GM12878 (cell line): Measurements from ENCODE around the gene THBS1. TPM values are rescaled to one million over a fixed set of nuclear protein-coding genes. Genes with fewer than 3 reads are reported as not detected.

Source experiments
- ATAC-seq: fragments of 200-7000 bp; cut with Tn5 transposase; 3 replicates; pipeline ENCODE4 v1.9.1; 2020; ENCODE audit warnings: mild to moderate bottlenecking, moderate library complexity
- BruUV-seq: library from RNA; stranded (reverse); fragments of 400-500 nt; replicated peaks from 2 replicates; lab custom pipeline; 2021; lab: Mats Ljungman, UMichigan
- CTCF ChIA-PET: fragments of 300-600 bp; sonication (Branson Sonifier 250); formaldehyde crosslinking; extraction: SDS; loops from one replicate; lab custom pipeline; 2021; ENCODE audit warnings: inconsistent platforms; lab: Yijun Ruan, JAX
- POLR2A ChIA-PET: fragments of 350-600 bp; formaldehyde crosslinking; extraction: SDS; loops from one replicate; lab custom pipeline; 2021; ENCODE audit warnings: inconsistent platforms; lab: Charles Lee
- RAD21 ChIA-PET: fragments of 300-600 bp; sonication (Branson Sonifier 250); formaldehyde crosslinking; loops from one replicate; lab custom pipeline; 2023; ENCODE audit warnings: antibody characterized with exemption; ENCODE audit not compliant: unreplicated experiment; lab: Charles Lee
- SMC1A ChIA-PET: fragments of 300-600 bp; sonication (Branson Sonifier 250); formaldehyde crosslinking; loops from one replicate; lab custom pipeline; 2023; ENCODE audit not compliant: unreplicated experiment, uncharacterized antibody; lab: Charles Lee
- DNase-seq: peaks from one replicate; pipeline ENCODE4 v3.0.0-alpha.2; 2011; ENCODE audit warnings: low read depth, low spot score
- FAIRE-seq: peaks from 3 replicates; lab custom pipeline; 2011; peaks lifted over from hg19 to GRCh38; lab: Jason Lieb, UNC
- H2AFZ ChIP-seq: 2 replicates; pipeline ENCODE4 v1.6.0; 2011; ENCODE audit warnings: low read depth, low read length, control low read depth; ENCODE audit not compliant: control insufficient read depth
- H3K27ac ChIP-seq: 2 replicates; pipeline ENCODE4 v1.5.1; 2011; ENCODE audit warnings: control low read depth; ENCODE audit not compliant: control insufficient read depth, insufficient read depth
- H3K27me3 ChIP-seq, 2 experiments: replicated peaks in 1 of 2; 2 replicates each; pipeline versions ENCODE4 v1.6.0 to v1.6.1; 2011; ENCODE audit warnings: low read length in 1 of 2; ENCODE audit not compliant: control insufficient read depth in 2 of 2, insufficient read depth in 2 of 2
- H3K36me3 ChIP-seq, 2 experiments: 2 replicates each; pipeline ENCODE4 v1.5.1; 2011; ENCODE audit warnings: low read length in 1 of 2; ENCODE audit not compliant: control insufficient read depth in 2 of 2, insufficient read depth in 2 of 2
- H3K4me1 ChIP-seq: 2 replicates; pipeline ENCODE4 v1.6.1; 2011; ENCODE audit warnings: mild to moderate bottlenecking, low read length, moderate library complexity, mixed read lengths; ENCODE audit not compliant: control insufficient read depth, insufficient read depth
- H3K4me2 ChIP-seq: 2 replicates; pipeline ENCODE4 v1.6.0; 2011; ENCODE audit warnings: control low read depth; ENCODE audit not compliant: control insufficient read depth, insufficient read depth
- H3K4me3 ChIP-seq: fragments of 200-600 bp; sonication (generic); 2 replicates; pipeline ENCODE4 v1.5.1; 2016
- H3K79me2 ChIP-seq: 2 replicates; pipeline ENCODE4 v1.6.0; 2011; ENCODE audit warnings: low read length; ENCODE audit not compliant: control insufficient read depth, insufficient read depth
- H3K9ac ChIP-seq: 2 replicates; pipeline ENCODE4 v1.8.0; 2011; ENCODE audit warnings: low read length, control low read depth, mixed read lengths; ENCODE audit not compliant: control insufficient read depth, insufficient read depth
- H3K9me3 ChIP-seq: replicated peaks from 3 replicates; pipeline ENCODE4 v1.5.1; 2011; ENCODE audit warnings: mild to moderate bottlenecking, low read length; ENCODE audit not compliant: control insufficient read depth, insufficient read depth
- H4K20me1 ChIP-seq: 2 replicates; pipeline ENCODE4 v1.6.0; 2011; ENCODE audit not compliant: control insufficient read depth, insufficient read depth
- E2F8 ChIP-seq: fragments of 450-650 bp; IDR thresholded peaks from 2 replicates; pipeline ENCODE4 v1.6.1; 2018; ENCODE audit warnings: mild to moderate bottlenecking, low read depth, moderate library complexity; ENCODE audit not compliant: partially characterized antibody
- ELK1 ChIP-seq: IDR thresholded peaks from 2 replicates; pipeline ENCODE4 v1.6.1; 2012; ENCODE audit warnings: low read depth, low read length, improper control_type of control experiment
- ESRRA ChIP-seq: IDR thresholded peaks from 2 replicates; pipeline ENCODE4 v1.6.1; 2012; ENCODE audit warnings: mild to moderate bottlenecking, low read length, improper control_type of control experiment
- GATAD2B ChIP-seq: fragments of 450-650 bp; conservative IDR thresholded peaks from 2 replicates; pipeline ENCODE4 v1.6.1; 2017; ENCODE audit warnings: low read depth, mild to moderate bottlenecking, moderate library complexity
- HDAC6 ChIP-seq: fragments of 200-600 bp; sonication (generic); IDR thresholded peaks from one replicate; pipeline ENCODE4 v1.8.0; 2017; ENCODE audit warnings: antibody characterized with exemption; ENCODE audit not compliant: unreplicated experiment
- HDGF ChIP-seq: fragments of 450-650 bp; IDR thresholded peaks from 2 replicates; pipeline ENCODE4 v1.6.1; 2016; ENCODE audit warnings: antibody characterized with exemption
- NKRF ChIP-seq: fragments of 450-650 bp; conservative IDR thresholded peaks from 2 replicates; pipeline ENCODE4 v1.6.1; 2017; ENCODE audit warnings: mild to moderate bottlenecking, moderate library complexity
- SMAD1 ChIP-seq: fragments of 450-650 bp; IDR thresholded peaks from 2 replicates; pipeline ENCODE4 v1.6.1; 2018; ENCODE audit warnings: mild to moderate bottlenecking, low read depth; ENCODE audit not compliant: partially characterized antibody
- STAT3 ChIP-seq: IDR thresholded peaks from 2 replicates; pipeline ENCODE4 v1.6.1; 2011; ENCODE audit warnings: low read depth, low read length, improper control_type of control experiment
- TAF1 ChIP-seq: IDR thresholded peaks from 2 replicates; pipeline ENCODE4 v1.6.1; 2011; ENCODE audit warnings: mild to moderate bottlenecking, low read depth, low read length, borderline replicate concordance
- TBL1XR1 ChIP-seq: IDR thresholded peaks from 2 replicates; pipeline ENCODE4 v1.6.1; 2012; ENCODE audit warnings: low read depth, low read length, improper control_type of control experiment
- WRNIP1 ChIP-seq: IDR thresholded peaks from 2 replicates; pipeline ENCODE4 v1.6.1; 2011; ENCODE audit warnings: low read depth, low read length, improper control_type of control experiment, borderline replicate concordance
- ZNF217 ChIP-seq: fragments of 450-650 bp; IDR thresholded peaks from 2 replicates; pipeline ENCODE4 v1.6.1; 2017; ENCODE audit warnings: antibody characterized with exemption, mild to moderate bottlenecking
- ZNF592 ChIP-seq: fragments of 450-650 bp; IDR thresholded peaks from 2 replicates; pipeline ENCODE4 v1.6.1; 2017; ENCODE audit warnings: mild to moderate bottlenecking, moderate library complexity
- WGBS: methylation state at CpG from one replicate; pipeline ENCODE4 v1.1.6; 2016; ENCODE audit warnings: low lambda C conversion rate; ENCODE audit not compliant: insufficient replicate concordance, insufficient coverage; ENCODE audit errors: missing lambda C conversion rate; 5-methylcytosine and 5-hydroxymethylcytosine counted together
- in situ Hi-C: fragments of 300-500 bp; cut with MboI; formaldehyde crosslinking; loops from 9 replicates; pipeline ENCODE4 v1.14.3; 2018; ENCODE audit warnings: mixed read lengths
- intact Hi-C: fragments of 100-400 bp; cut with micrococcal nuclease; formaldehyde crosslinking; loops from one replicate; pipeline ENCODE4 v1.14.2; 2022; ENCODE audit not compliant: unreplicated experiment
- polyA plus RNA-seq, 11 experiments: library from polyadenylated mRNA; depleted of rRNA in 4 of 11; unstranded in 6 of 11; stranded (reverse) in 5 of 11; fragments of >200 nt; fragmentation: Nextera tagmentation in 4 of 11; fragmentation: Illumina TruSeq in 1 of 11; extraction: Ambion mirVana in 4 of 11; extraction: Trizol in 1 of 11; gene quantifications; 1 replicate in 1 of 11; 2 replicates in 10 of 11; pipeline versions ENCODE4 v1.2.1 to v1.2.3, GENCODE V29; 2011 to 2016; ENCODE audit warnings: inconsistent platforms in 2 of 11, missing spikeins in 2 of 11, low read depth in 1 of 11
- total RNA-seq, 4 experiments: library from RNA; depleted of rRNA in 3 of 4; stranded (reverse); fragments of >200 nt in 3 of 4; fragmentation: Illumina TruSeq in 1 of 4; extraction: Trizol in 1 of 4; gene quantifications; 2 replicates each; pipeline versions ENCODE4 v1.2.1 to v1.2.3, GENCODE V29; 2013 to 2021

The THBS1 gene
- total and polyA plus RNA-seq, 10 of the 15 experiments (the other 5 are each of a cell fraction or from before 2014, with no cell fraction given) = under 0.01 to 1.5 (median 0.23) TPM; not detected in 3

GRCh38 chr15:39593071-39593655, 12.3 kb downstream of the THBS1 start:
- in situ Hi-C loops = loop anchor here (25.0 kb wide), 1 partner anchor 781 kb away; no protein-coding TSS in a partner anchor
- 73% methylated on average over 15 of the region's 15 CpGs for WGBS
- TF ChIP-seq ZNF217 = no peak
- no peak for TF ChIP-seq ESRRA
- TF ChIP-seq E2F8 = no peak
- TF ChIP-seq HDAC6 = no peak
- TF ChIP-seq STAT3 = no peak
- no peak for TF ChIP-seq HDGF
- TF ChIP-seq ZNF592 = no peak
- no peak for TF ChIP-seq TAF1
- TF ChIP-seq ELK1 = no peak
- no peak for TF ChIP-seq NKRF
- no peak for TF ChIP-seq TBL1XR1
- no peak for TF ChIP-seq SMAD1
- TF ChIP-seq GATAD2B = no peak
- no peak for TF ChIP-seq WRNIP1

More at GRCh38 chr15:39593071-39593655, 12.3 kb downstream of the THBS1 start:
- ATAC-seq (no peak), FAIRE-seq (no peak), DNase-seq (no peak)
- no peaks in the 10 kb centered on the region for H3K27me3 ChIP-seq
- POLR2A ChIA-PET = no interaction called here
- no peak overlapping the region for H3K27ac ChIP-seq
- BruUV-seq = no TSS peak
- H4K20me1 ChIP-seq = no peaks in the 10 kb centered on the region
- no peaks in the 10 kb centered on the region for H3K36me3 ChIP-seq
- intact Hi-C loops = no loop called here
- H3K4me1 ChIP-seq = no peaks in the 10 kb centered on the region
- no peak overlapping the region for H3K4me3 ChIP-seq
- H3K4me2 ChIP-seq = no peak overlapping the region
- SMC1A ChIA-PET = interaction anchor here (0.7 to 2.8 kb wide), 3 partner anchors 13 to 166 kb away, joined by 3 to 26 read pairs (median 4); no protein-coding TSS in a partner anchor
- CTCF ChIA-PET = interaction anchor here (0.8 to 4.3 kb wide), 5 partner anchors 19 to 236 kb away, joined by 3 to 31 read pairs (median 3); no protein-coding TSS in a partner anchor
- RAD21 ChIA-PET = interaction anchor here (1.4 to 2.2 kb wide), 2 partner anchors 30 to 164 kb away, joined by 5 to 17 read pairs; no protein-coding TSS in a partner anchor
- no peaks in the 10 kb centered on the region for H3K9me3 ChIP-seq
- H3K79me2 ChIP-seq = no peaks in the 10 kb centered on the region
- no peak overlapping the region for H3K9ac ChIP-seq
- no peak overlapping the region for H2AFZ ChIP-seq
